WTC11 (cell line): ENCODE measurements around the gene EXOC4. TPM values are rescaled to one million over a fixed set of nuclear protein-coding genes. Genes with fewer than 3 reads are reported as not detected.

Experiments
- ATAC-seq: fragments of 200-7000 bp; cut with Tn5 transposase; 2 replicates; pipeline ENCODE4 v1.10.0; 2021; ENCODE audit warnings: mild to moderate bottlenecking, moderate library complexity
- CTCF ChIA-PET: fragments of 300-600 bp; sonication (Branson Sonifier 250); formaldehyde crosslinking; loops from one replicate; lab custom pipeline; 2021; ENCODE audit warnings: antibody characterized with exemption; lab: Charles Lee
- POLR2A ChIA-PET: fragments of 350-600 bp; sonication (Branson Sonifier 250); formaldehyde crosslinking; loops from one replicate; lab custom pipeline; 2021; ENCODE audit warnings: antibody characterized with exemption; lab: Charles Lee
- DNase-seq: peaks from one replicate; pipeline ENCODE4 v3.0.0; 2021; ENCODE audit warnings: low spot score
- H3K27ac Mint-ChIP-seq: 2 replicates; pipeline ENCODE4 v1.8.0; 2021; ENCODE audit warnings: mixed read lengths
- H3K27me3 Mint-ChIP-seq: 2 replicates; pipeline ENCODE4 v1.8.0; 2021; ENCODE audit warnings: low read depth, mild to moderate bottlenecking, moderate library complexity, mixed read lengths
- H3K36me3 Mint-ChIP-seq: 2 replicates; pipeline ENCODE4 v1.8.0; 2021; ENCODE audit warnings: mixed read lengths
- H3K4me1 Mint-ChIP-seq: 2 replicates; pipeline ENCODE4 v1.8.0; 2022; ENCODE audit warnings: mixed read lengths
- H3K4me3 Mint-ChIP-seq: 2 replicates; pipeline ENCODE4 v1.8.0; 2021; ENCODE audit warnings: mild to moderate bottlenecking, moderate library complexity, mixed read lengths
- H3K9me3 Mint-ChIP-seq: 2 replicates; pipeline ENCODE4 v1.8.0; 2021; ENCODE audit warnings: mixed read lengths
- AFF4 ChIP-seq: sonication (generic); formaldehyde crosslinking; IDR thresholded peaks from 2 replicates; pipeline ENCODE4 v1.8.1; 2023; ENCODE audit warnings: mild to moderate bottlenecking, missing genetic modification reagents, borderline replicate concordance
- ATF3 ChIP-seq: sonication (generic); formaldehyde crosslinking; conservative IDR thresholded peaks from 2 replicates; pipeline ENCODE4 v1.8.1; 2022; ENCODE audit warnings: mild to moderate bottlenecking, missing genetic modification reagents
- ATF6 ChIP-seq: sonication (generic); formaldehyde crosslinking; IDR thresholded peaks from 2 replicates; pipeline ENCODE4 v1.8.1; 2023; ENCODE audit warnings: mild to moderate bottlenecking, missing genetic modification reagents
- ESRRA ChIP-seq: sonication (generic); formaldehyde crosslinking; IDR thresholded peaks from 2 replicates; pipeline ENCODE4 v1.8.1; 2022; ENCODE audit warnings: mild to moderate bottlenecking, missing genetic modification reagents, borderline replicate concordance
- FOXP1 ChIP-seq: sonication (generic); formaldehyde crosslinking; IDR thresholded peaks from 2 replicates; pipeline ENCODE4 v1.8.0; 2022; ENCODE audit warnings: missing genetic modification reagents, mild to moderate bottlenecking, moderate library complexity, borderline replicate concordance
- FOXP4 ChIP-seq: sonication (generic); formaldehyde crosslinking; IDR thresholded peaks from 2 replicates; pipeline ENCODE4 v1.8.0; 2022; ENCODE audit warnings: mild to moderate bottlenecking, missing genetic modification reagents
- MLX ChIP-seq: sonication (generic); formaldehyde crosslinking; IDR thresholded peaks from 2 replicates; pipeline ENCODE4 v1.8.1; 2023; ENCODE audit warnings: mild to moderate bottlenecking, missing genetic modification reagents, moderate library complexity
- NFYB ChIP-seq: sonication (generic); formaldehyde crosslinking; conservative IDR thresholded peaks from 2 replicates; pipeline ENCODE4 v1.8.0; 2022; ENCODE audit warnings: low read depth, missing genetic modification reagents
- TEAD4 ChIP-seq: sonication (generic); formaldehyde crosslinking; IDR thresholded peaks from 2 replicates; pipeline ENCODE4 v1.8.0; 2022; ENCODE audit warnings: mild to moderate bottlenecking, missing genetic modification reagents
- ZNF281 ChIP-seq: sonication (generic); formaldehyde crosslinking; IDR thresholded peaks from 2 replicates; pipeline ENCODE4 v1.8.0; 2023; ENCODE audit warnings: mild to moderate bottlenecking, missing genetic modification reagents
- ZNF532 ChIP-seq: fragments of 250-450 bp; sonication (Bioruptor Pico); IDR thresholded peaks from 2 replicates; pipeline ENCODE4 v1.9.0; 2021; ENCODE audit warnings: mild to moderate bottlenecking, borderline replicate concordance
- total RNA-seq: library from RNA; stranded (reverse); gene quantifications from 3 replicates; pipeline ENCODE4 v1.2.3, GENCODE V29; 2021

EXOC4 gene
- total RNA-seq, 1 experiment from 2014 or later, result 62.0 TPM

- no peaks in the 10 kb centered on the region for H3K27me3 Mint-ChIP-seq
- no peak for TF ChIP-seq ATF6 (CRISPR knock-in tag)
- TF ChIP-seq TEAD4 (CRISPR knock-in tag), result no peak
- TF ChIP-seq ATF3, result no peak
- no peak for TF ChIP-seq MLX (CRISPR knock-in tag)
- no peak for TF ChIP-seq NFYB (CRISPR knock-in tag)
- no peak for TF ChIP-seq ZNF532
- TF ChIP-seq ESRRA (CRISPR knock-in tag), result no peak
- no peak for TF ChIP-seq FOXP1 (CRISPR knock-in tag)
- TF ChIP-seq FOXP4, result no peak
- TF ChIP-seq AFF4, result no peak
- TF ChIP-seq ZNF281 (CRISPR knock-in tag), result no peak
- H3K4me3 Mint-ChIP-seq, result no peak overlapping the region
- H3K9me3 Mint-ChIP-seq, result no peaks in the 10 kb centered on the region
- no peaks in the 10 kb centered on the region for H3K4me1 Mint-ChIP-seq
- ATAC-seq (no peak), DNase-seq (no peak)
- no peak overlapping the region for H3K27ac Mint-ChIP-seq
- CTCF ChIA-PET, result interaction anchor here (1.0 kb wide), 3 partner anchors 8 to 623 kb away, joined by 3 to 4 read pairs (median 3); no protein-coding TSS in a partner anchor
- POLR2A ChIA-PET, result no interaction called here
- no peaks in the 10 kb centered on the region for H3K36me3 Mint-ChIP-seq
Measured at GRCh38 chr7:133797818-133798520, 545.1 kb downstream of the EXOC4 start.
